ENCODE measurements around the gene TRAM2.

Gene TRAM2

DNA sequence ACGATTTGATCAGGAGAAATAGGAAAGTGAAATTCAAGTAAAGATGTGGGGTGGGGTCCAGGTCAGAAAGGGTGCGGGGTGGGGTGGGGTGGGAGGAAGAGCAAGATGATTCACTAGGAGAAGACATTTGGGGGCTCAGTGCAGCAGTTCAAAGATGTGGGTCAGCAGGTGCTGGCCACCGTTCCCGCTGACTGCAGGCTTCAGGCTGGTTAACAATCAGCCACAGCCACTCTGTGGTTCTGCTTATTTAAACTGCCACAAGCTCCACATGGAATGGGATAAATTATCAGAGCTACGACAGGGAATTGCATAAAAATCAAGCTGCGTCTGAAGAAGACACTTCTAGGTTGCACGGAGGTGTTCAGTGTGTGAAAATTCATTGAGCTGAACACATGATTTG lies 49.4 kb downstream of the TRAM2 start:
- no peak for DNase-seq (ENCODE audit: low spot score)

DNA sequence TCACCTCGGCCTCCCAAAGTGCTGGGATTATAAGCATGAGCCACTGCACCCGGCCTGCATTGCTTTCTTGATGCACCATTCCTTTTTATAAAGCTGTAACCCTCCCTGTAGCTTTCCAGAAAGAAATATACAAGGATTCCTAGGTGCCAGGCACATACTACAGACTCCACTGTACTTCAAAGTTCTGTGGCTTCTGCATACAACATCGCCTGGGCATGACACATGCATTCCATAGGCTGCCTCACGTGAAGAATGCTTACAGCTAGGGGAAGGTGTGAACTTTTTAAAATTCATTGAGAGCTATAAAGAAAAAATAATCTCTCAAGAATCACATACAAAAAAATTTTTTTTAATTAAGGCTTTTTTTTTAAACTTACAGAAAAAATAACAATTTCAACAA lies 50.2 kb downstream of the TRAM2 start:
- no peak for DNase-seq (ENCODE audit: low spot score)

DNA sequence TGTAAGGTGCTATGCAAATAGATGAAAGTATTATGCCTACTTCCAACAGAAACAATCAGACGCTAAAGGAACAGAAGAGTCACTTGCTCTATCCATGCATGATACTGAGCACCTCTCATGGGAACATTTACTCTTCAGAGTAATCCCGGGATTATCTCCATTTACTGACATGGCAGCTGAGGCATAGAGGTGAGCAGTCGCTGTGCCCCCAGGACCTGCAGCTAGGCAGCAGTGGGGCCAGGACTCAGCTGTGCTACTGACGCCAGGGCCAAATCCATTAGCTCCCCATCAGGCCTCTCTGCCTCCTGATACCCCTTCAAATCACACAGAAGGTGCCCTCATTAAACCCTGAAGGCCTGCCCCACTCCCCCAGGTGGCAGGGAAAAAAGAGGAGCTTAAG lies 51.9 kb downstream of the TRAM2 start:
- DNase-seq (ENCODE audit: low spot score), result no peak

DNA sequence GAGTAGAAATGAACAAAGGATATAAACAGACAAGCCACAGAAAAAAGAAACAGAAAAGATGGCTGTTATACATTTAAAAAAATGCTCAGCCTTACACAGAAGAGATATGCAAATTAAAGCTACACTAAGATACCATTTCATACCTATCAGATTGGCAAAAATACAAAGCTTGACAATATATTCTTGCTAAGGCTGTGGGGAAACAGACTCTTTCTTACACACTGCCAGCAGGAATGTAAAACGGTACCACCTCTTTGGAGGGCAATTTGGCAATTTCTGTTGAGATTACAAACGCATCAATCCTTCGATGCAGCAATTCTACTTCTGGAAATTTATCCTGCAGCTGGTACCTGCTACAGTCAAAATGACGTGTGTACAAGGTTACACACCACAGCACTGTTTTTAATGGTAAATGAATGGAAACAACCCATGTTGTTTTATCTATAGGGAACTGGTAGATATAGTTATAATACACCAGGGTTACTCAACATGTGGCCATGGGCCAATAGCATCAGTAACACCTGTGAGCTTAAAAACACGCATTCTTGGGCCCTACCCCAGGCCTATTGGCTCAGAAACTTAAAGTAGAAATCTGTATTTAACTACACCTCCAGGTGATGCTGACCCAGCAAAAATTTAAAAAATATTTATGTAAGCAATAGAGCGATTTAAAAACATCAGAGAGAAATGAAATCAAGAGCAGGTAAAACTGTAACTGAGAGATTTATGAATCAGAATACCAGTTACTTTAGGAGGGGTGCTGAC lies 53.3 kb downstream of the TRAM2 start:
- DNase-seq (ENCODE audit: low spot score), result no peak

DNA sequence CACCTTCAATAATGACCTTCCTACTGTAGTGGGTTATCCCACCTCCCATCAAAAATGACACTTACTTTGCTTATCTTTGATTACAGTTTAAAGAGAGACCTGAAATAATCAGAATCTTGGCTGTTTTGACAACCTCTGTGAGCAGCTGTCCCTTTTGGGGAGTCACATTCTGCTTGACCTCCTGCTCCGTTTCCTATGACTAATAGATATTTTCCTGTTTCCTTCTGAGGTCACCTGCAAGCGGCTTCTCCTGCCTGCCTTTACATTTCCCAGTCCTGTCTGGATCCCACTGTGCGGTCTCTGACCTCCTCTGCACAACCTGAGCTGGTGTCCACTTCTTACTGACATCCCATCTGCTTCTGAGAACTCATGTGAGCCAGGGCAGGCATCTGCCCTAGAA lies 54.2 kb downstream of the TRAM2 start:
- DNase-seq (ENCODE audit: low spot score), result no peak

DNA sequence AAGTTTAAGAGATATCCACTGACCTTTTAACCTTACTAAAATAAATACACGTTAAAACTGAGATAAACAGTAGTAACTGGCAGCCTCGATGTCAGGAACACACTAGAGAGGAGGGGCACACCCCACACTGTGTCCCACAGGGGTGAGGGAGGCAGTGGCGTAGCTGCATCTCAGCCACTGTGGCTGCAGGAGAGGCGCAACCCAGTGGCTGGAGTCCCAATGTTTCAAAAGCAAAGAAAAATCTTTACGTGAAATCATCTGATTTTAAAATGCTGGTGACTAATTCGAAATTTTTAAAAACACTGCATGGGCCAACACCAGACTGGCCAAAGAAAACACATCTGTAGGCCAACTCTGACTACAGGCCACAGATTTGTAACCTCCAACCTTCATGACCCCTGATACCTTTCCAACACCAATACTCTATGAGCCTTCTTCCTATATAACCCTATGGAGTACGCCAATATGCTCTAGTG lies 54.7 kb downstream of the TRAM2 start:
- peak; percentile 86 for DNase-seq (ENCODE audit: low spot score)

DNA sequence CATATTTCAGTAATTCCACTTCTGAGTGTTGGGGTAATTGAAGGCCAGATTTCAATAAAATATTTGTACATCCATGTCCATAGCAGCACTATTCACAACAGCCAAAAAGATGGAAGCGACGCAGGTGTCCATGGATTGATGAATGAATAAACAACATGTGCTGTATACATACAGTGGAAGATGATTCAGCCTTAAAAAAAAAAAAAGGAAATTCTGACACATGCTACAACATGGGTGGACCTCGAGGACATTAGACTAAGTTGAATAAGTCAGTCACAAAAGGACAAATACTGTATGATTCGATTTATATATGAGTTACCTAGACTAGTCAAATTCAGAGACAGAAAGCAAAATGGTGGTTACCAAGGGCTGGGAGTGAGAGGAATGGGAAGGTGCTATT lies 57.2 kb downstream of the TRAM2 start:
- no peak for DNase-seq (ENCODE audit: low spot score)

DNA sequence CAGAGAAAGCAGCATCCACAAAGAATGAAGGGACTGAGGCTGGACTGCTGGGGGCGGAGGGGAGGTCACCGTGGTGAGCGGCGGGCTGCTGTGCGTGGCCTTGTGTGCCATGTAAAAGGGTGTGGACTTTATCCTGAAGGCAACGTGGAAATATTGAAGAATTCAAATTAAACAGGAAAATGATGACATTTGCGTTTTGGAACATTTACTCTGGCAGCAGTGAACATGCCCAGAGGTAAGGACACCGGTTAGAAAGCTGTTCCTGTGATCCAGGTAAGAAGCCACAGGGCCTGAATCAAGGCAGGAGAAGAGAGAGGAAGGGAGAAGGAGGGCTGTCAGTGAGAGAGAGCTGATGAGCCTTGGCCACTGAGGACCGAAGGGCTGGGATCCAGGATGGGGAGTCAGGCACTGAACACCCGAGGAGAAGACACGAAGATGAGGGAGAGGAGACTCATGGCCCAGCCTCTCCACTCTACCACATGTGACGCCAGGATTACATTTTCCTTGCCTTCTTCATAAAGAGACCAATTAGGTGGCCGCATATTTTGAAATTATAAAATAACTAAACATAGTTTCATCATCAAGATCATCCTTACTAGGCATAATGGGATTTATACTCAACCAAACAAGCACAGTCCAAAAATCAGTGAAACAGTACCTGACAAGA lies 58.4 kb downstream of the TRAM2 start:
- DNase-seq (ENCODE audit: low spot score), result peak; percentile 48

DNA sequence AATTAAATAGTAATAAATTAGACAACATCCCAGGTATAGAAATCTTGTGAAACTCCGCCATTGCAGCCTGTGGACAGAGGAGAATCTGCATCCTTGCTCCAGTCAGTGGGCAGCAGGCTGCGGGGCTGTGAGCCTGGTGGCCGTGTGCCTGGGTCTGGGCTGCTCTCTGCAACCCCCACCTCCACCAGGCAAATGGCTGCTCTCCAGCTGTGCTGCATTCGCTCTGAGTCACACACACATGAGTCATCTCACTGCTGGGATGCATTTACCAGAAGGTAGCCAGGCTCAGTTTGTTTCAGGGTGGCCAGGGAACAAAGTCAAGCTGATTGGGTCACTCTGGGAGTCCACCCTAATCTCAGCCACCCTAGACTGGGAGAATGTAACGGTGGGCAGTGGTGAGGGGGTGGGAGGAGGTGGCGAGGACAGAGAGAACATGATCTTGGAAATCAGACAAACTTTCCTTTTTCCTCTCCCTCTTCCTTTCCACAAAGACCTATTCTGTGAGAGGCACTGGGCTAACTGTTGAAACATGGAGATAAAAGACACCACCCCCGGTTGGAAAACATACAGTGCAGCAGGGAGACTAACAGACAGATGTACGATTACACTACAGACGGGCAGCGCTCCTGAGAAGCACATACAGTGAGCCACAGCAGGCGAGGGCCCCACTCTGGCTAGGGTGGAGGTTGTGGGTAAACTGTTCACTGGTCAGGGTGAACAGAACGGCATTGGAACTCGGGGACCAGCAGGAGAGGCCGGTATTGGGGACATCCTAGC lies 59.2 kb downstream of the TRAM2 start:
- peak; percentile 91 for DNase-seq (ENCODE audit: low spot score)

DNA sequence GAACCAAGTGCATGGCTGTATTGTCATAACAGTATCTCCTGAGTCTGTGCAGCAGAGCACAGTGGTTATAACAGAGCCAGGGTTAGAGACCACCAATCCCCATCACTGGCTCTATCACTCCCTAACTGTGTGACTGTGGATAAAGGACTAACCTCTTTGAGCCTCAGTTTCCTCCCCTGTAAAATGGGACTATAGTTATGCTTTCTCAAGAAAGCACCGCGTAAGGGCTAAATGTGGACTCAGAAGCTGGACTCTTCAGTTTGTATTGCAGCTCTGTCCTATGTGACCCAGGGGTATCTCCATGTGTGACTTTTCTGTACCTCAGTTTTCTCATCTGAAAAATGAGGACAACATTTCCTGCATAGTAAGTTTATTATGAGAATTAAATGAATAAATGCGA lies 59.9 kb downstream of the TRAM2 start:
- no peak for DNase-seq (ENCODE audit: low spot score)

DNA sequence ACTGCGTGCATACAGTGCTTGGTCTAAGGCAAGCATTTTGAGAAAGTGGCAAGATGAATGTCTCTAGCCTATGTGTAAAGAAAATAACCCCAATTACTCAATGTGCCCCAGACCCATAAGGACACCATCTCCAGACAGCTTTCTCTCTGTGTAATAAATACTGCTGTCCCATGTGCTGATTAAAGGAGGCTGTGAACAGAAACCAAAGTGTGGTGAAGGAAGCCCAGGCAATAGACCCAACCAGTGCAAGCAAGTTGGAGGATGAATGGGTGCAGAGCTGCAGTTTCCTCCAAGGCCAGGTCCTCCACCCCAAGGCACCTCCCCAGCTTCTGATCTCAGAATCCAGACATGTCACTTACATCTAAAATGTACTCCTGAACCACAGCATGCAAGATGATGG lies 60.6 kb downstream of the TRAM2 start:
- no peak for DNase-seq (ENCODE audit: low spot score)

DNA sequence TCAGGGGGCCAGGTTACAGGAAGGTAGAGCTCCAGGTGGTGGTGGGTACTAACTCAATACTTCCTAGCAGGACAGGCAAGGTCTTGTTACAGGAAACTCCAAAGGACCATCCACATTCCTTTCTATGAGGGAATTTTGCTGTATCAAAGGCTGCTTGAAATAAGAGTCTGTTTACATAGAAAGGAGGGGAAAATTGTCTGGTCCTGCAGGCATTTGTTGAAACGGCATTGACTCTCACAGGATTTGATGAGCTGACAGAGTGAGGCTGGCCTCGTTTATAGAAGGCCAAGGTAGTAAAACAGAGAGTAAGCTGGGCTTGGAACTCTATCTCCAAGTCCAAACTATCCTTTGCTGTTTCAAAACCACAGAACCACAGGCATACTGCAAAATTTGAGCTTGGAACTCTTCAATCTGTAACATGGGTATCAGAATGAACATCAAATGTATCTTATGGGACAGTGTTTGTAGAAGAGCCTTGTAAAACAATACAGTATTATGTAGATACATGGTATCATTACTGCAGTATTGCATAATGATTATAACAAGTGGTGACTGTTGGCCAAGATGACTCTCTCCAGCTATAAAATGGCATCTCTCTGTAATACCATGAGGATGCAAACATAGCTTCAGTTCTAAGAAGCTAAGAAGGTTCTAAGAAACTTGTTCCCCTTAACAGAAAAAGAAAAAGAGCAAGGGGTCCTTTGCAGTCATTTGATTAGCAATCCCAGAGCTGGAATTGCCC lies 61.5 kb downstream of the TRAM2 start:
- DNase-seq (ENCODE audit: low spot score), result no peak

DNA sequence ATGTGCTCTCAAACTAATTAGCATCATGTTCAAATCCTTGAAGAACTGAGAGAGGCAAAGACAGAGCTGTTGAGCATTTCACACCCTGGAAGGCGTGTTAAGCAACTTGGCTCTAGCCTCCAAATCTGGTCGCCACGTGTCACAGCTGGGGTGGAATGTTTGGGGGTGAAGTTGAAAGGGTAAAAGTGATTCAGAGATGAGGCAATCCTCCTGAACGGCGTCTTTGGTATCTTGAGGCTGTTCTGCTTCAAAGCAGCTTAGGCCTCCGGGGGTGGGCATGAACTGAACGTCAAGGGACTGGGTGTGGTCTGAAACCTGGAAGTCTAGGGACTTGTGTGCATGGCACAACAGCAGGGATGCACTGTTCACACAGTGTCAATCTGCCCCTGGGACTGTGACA lies 62.3 kb downstream of the TRAM2 start:
- DNase-seq (ENCODE audit: low spot score), result peak; percentile 68

DNA sequence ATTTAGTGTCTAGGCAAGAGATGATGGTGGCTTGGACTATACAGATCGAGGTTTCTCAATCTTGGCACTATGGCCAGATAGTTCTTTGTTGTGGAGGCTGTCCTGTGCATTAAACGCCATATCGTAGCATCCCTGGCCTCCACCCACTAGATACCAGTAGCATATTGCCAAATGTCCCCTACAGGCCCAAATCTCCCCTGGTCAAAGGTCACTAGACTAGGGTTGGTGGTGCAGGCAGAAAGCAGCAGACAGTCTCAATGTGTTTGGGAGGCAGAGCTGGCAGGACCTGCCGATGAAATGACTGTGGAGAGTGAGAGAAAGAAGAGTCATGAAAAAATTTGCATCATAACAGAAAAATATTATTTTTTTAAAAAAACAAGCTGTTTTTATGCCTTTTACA lies 63.0 kb downstream of the TRAM2 start:
- no peak for DNase-seq (ENCODE audit: low spot score)

DNA sequence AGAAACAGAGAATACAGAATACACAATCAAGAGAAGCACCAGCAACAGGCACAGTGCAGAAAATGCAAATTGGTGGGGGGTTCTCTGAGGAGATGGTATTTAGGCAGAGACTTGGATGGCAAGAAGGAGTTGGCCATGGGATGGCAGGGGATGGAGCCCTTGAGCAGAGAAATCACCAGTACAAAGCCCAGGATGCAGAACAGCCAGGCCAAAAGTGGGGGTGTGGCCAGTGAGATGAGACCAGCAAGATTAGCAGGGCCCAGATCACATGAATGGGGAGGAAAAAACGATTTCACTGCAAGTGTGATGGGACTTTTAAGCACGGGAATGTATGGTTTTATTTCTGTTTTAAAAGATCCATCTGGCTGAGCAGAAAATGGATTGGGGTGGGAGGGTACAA lies 63.4 kb downstream of the TRAM2 start:
- DNase-seq (ENCODE audit: low spot score), result no peak

DNA sequence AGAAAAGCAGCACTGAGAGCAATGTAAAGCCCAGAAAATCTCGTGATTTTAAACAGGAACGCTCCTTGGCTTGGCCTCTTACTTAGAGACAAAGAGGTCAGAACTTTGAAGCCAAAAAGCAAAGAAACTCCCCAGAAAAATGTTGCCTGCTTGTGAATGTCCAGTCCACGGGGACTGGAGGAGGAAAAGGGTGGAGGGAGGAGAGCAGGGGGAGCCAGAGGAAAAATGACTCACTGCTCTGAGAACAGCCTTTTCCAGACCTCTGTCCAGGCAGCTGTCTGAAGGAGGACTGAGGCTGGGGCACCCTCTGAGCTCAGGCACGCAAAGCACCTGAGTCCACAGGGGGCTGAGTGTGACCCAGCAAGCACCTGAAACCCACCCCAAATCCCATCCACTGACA lies 64.7 kb downstream of the TRAM2 start:
- DNase-seq (ENCODE audit: low spot score), result peak; percentile 86

DNA sequence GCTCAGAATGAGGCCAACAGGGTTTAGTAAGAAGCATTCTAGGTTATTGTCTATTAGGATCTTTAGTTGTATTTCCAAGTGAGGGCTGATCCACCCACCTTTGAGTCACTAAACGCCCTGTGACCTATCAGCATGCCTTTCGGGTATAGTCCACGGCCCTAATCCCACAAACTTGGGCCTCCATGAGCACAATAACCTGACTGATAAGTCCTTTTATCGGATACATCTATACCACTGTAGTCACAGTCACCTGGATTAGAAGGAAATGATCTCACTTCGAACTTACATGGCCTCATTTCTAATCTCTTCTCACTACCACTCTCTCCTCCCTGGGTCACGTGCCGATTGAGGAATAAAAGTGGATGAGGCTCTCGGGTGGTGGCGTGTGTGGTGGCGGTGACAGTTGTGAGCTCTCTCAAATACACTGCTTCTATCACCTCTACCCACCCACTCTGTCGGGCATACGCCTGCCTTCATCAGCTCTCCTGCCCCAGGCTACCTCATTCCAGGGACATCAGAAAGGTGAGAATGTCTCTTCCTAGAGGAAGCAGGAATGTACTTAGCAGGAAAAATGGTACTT lies 65.2 kb downstream of the TRAM2 start:
- DNase-seq (ENCODE audit: low spot score), result no peak

DNA sequence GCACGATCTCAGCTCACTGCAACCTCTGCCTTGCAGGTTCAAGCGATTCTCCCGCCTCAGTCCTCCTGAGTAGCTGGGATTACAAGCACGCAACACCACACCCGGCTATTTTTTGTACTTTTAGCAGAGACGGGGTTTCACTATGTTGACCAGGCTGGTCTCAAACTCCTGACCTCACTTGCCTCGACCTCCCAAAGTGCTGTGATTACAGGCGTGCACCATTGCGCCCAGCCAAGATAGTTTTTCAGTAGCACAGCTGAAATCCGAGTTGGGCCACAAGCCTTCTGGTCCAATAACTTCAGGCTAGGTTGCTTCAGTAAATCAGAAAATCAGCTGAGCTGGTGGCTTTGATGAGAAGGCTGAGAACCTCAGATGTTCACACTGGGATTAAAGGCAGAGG lies 65.7 kb downstream of the TRAM2 start:
- DNase-seq (ENCODE audit: low spot score), result no peak

DNA sequence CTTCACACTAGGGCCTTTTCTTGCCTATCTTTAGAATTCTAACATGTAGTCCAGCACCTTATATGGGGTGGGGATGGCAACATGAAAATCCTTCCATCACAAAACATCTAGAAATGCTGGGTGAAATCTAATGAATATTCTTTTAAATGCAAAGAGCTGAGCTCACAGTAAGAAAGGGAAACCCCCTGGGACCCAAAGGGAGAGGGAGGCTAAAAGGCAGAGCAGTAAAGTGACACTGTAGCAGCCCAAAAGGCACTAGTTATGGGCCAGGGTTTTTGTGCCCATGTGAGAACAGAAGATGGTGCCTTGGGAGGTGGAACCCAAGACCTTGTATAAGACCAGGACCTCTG lies 66.7 kb downstream of the TRAM2 start:
- DNase-seq (ENCODE audit: low spot score), result no peak

DNA sequence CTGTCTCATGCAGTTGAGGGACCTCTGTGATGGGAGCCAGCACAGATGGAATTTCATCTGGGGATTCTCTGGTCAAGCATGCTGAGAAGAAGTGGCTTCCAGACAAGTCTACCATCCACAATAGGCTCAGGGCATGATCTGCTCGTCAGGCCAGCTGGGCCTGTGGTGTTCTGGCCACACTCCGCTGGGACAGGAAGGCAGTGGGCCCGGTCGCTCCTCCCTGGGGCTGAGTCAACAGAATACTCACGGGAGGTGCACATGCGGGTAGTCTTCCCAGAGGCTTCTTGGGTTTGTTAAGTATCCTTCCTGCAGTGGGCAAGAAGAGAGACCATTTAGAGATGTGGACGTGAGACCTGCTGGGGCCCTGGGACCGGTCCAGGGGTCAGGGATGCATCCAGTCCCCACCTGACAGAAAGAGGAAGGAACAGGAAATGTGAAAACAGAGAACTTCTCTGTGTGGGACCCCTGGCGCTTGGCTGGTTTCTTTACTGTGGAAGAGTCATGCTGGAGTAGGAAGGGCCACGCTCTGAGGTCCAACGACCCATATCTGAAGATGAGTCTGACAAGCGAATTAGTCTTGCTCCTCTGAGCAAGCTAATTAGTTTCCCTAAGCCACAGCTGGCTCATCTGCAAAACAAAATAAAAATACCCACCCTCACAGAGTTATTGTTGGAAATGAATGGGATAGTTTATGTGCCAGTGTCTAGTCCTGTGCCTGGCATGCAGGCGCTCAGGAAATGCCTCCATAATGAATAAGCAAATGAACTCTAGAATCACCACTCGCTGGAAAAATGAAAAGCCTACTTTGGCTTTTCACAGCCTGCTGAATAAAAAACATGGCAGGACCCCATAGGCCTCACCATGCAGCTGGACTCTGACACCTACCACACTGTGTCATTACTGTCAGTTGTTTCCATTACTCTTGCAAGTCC lies 67.3 kb downstream of the TRAM2 start:
- peak; percentile 49 for DNase-seq (ENCODE audit: low spot score)

DNA sequence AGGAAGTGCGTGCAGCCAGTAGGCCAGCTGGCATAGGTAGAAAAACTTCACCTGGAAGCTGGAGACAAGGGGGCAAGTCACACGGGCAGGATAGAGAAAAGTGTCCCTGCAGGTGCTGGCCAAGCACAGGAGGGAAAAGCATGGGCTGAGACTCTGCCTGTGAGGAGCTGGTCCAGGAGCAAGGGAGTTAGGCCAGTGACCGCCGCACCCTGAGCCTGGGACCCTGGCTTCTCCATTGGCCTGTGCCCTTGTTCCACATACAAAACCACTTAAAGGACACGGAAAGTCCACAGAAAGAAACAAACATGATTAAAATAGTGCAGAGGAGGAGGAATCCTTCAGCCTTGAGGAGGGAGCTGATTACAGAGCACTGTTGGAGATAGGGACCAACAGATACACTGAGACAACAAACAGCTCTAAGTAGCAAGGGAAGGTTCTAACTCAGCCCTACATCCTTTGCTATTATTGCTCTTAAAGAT lies 68.6 kb downstream of the TRAM2 start:
- no peak for DNase-seq (ENCODE audit: low spot score)
